Body of pancreas (tissue), 4 donors: ENCODE data around the gene FGF22. TPM values are rescaled to one million over a fixed set of nuclear protein-coding genes. Genes with fewer than 3 reads are reported as not detected.

Source experiments
- ATAC-seq: fragments of 150-250 bp; one replicate; pipeline ENCODE4 v1.9.1; 2016
- DNase-seq, 4 donors: peaks; one replicate each; pipeline ENCODE4 v3.0.0-alpha.2; 2019
- H3K27ac ChIP-seq, 4 donors: fragments of 200-600 bp; sonication (generic); 1 replicate in 3 of 4; 2 replicates in 1 of 4; pipeline versions ENCODE4 v1.5.1 to v1.6.1; 2016 to 2019; ENCODE audit warnings: mild to moderate bottlenecking in 1 of 4, mixed read lengths in 1 of 4, moderate library complexity in 1 of 4
- H3K27me3 ChIP-seq, 2 donors: fragments of 200-600 bp; sonication (generic); one replicate each; pipeline ENCODE4 v1.6.0; 2016; ENCODE audit warnings: mild to moderate bottlenecking in 1 of 2
- H3K36me3 ChIP-seq, 2 donors: fragments of 200-600 bp; sonication (generic); replicated peaks in 1 of 2; 2 replicates each; pipeline ENCODE4 v1.5.1; 2016; ENCODE audit warnings: low read depth in 2 of 2; ENCODE audit not compliant: insufficient read depth in 1 of 2
- H3K4me1 ChIP-seq: fragments of 200-600 bp; sonication (generic); one replicate; pipeline ENCODE4 v1.6.0; 2016
- H3K4me3 ChIP-seq, 2 donors: fragments of 200-600 bp; sonication (generic); 1 replicate in 1 of 2; 2 replicates in 1 of 2; pipeline ENCODE4 v1.5.1; 2016 to 2019
- H3K9me3 ChIP-seq, 3 donors: fragments of 200-600 bp; sonication (generic); 1 replicate in 2 of 3; 2 replicates in 1 of 3; pipeline ENCODE4 v1.5.1; 2016
- CTCF ChIP-seq, 7 experiments: fragments of 450-650 bp in 4 of 7; fragments of 200-600 bp in 3 of 7; sonication (generic) in 3 of 7; IDR thresholded peaks; one replicate each; pipeline ENCODE4 v1.5.1; 2016 to 2019; ENCODE audit warnings: antibody characterized with exemption in 7 of 7
- POLR2A ChIP-seq, 3 donors: fragments of 450-650 bp; IDR thresholded peaks; one replicate each; pipeline ENCODE4 v1.6.1; 2016; ENCODE audit warnings: antibody characterized with exemption in 3 of 3, mild to moderate bottlenecking in 2 of 3
- WGBS, 2 donors: methylation state at CpG; one replicate each; pipeline ENCODE4 v1.1.5; 2017; 5-methylcytosine and 5-hydroxymethylcytosine counted together
- intact Hi-C: fragments of 100-400 bp; cut with DNase I; formaldehyde crosslinking; loops from one replicate; pipeline ENCODE4 v1.15.1; 2023
- total RNA-seq, 2 donors: library from RNA; depleted of rRNA; stranded (reverse); fragments of >200 nt; gene quantifications; one replicate each; pipeline ENCODE4 v1.1.0, GENCODE V29; 2016

FGF22 gene
- total RNA-seq, 2 donors from 2014 or later, result not detected

GRCh38 chr19:670609-671075, 31.0 kb downstream of the FGF22 start:
- no peak for ATAC-seq
- no peak for DNase-seq
- H3K9me3 ChIP-seq, result no peaks in the 10 kb centered on the region
- H3K4me3 ChIP-seq, result no peak overlapping the region
- 60 to 72% methylated on average over 2 to 9 of the region's 9 CpGs for WGBS, 2 donors
- H3K27ac ChIP-seq, result no peak overlapping the region
- H3K36me3 ChIP-seq, result no peaks in the 10 kb centered on the region
- peaks cover 11% of the 10 kb centered on the region for H3K4me1 ChIP-seq
- no peaks in the 10 kb centered on the region for H3K27me3 ChIP-seq
- intact Hi-C loops, result no loop called here
- TF ChIP-seq POLR2A (IDR thresholded peaks at IDR 0.05), result no peak
- TF ChIP-seq CTCF (IDR thresholded peaks at IDR 0.05), result no peak

- no peak for ATAC-seq
- H3K36me3 ChIP-seq, result no peaks in the 10 kb centered on the region
- H3K27ac ChIP-seq, result peak overlapping the region in 2 of 4 donors; percentile 38 to 48
Measured at GRCh38 chr19:674282-675151, 34.8 kb downstream of the FGF22 start.

GRCh38 chr19:676007-676338, 36.3 kb downstream of the FGF22 start:
- no peaks in the 10 kb centered on the region for H3K27me3 ChIP-seq
- ATAC-seq (no peak), DNase-seq (no peak)
- H3K4me1 ChIP-seq, result peaks cover 46% of the 10 kb centered on the region
- intact Hi-C loops, result no loop called here
- no peak for TF ChIP-seq POLR2A (IDR thresholded peaks at IDR 0.05)
- TF ChIP-seq CTCF (IDR thresholded peaks at IDR 0.05), result no peak
- peak overlapping the region in 3 of 4 donors; percentile 38 to 73 (median 40) for H3K27ac ChIP-seq
- H3K9me3 ChIP-seq, result no peaks in the 10 kb centered on the region
- no peaks in the 10 kb centered on the region for H3K36me3 ChIP-seq
- 13 to 15% methylated on average over 12 to 13 of the region's 31 CpGs for WGBS, 2 donors
- no peak overlapping the region for H3K4me3 ChIP-seq

More at GRCh38 chr19:674282-675151, 34.8 kb downstream of the FGF22 start:
- Histone ChIP-seq H3K27me3 (no peaks in the 10 kb centered on the region), H3K4me3 (no peak overlapping the region), H3K9me3 (no peaks in the 10 kb centered on the region), H3K4me1 (peaks cover 41% of the 10 kb centered on the region)
- no peak for TF ChIP-seq CTCF (IDR thresholded peaks at IDR 0.05)
- TF ChIP-seq POLR2A (IDR thresholded peaks at IDR 0.05), result no peak
- intact Hi-C loops, result no loop called here
- no peak for DNase-seq
- WGBS, 2 donors, result 11 to 18% methylated on average over 5 to 38 of the region's 38 CpGs

- ATAC-seq (no peak), DNase-seq (no peak)
- Histone ChIP-seq H3K4me1 (peaks cover 46% of the 10 kb centered on the region), H3K27me3 (no peaks in the 10 kb centered on the region), H3K36me3 (no peaks in the 10 kb centered on the region), H3K9me3 (no peaks in the 10 kb centered on the region), H3K4me3 (no peak within 1 kb of the TSS), H3K27ac (peak within 1 kb of the TSS; percentile 51 to 80 (median 64))
- 0 to 2% methylated on average over 7 to 44 of the region's 63 CpGs for WGBS, 2 donors
- TF ChIP-seq CTCF (IDR thresholded peaks at IDR 0.05) (no peak), POLR2A (IDR thresholded peaks at IDR 0.05) (peak in 1 of 3 donors; percentile 16)
- intact Hi-C loops, result no loop called here
Measured at GRCh38 chr19:676339-677105, 36.8 kb downstream of the FGF22 start, which contains the start of gene FSTL3. Gene FSTL3 (plus strand): TSS chr19:676392. CDS start chr19:676424, 32 bp downstream.
